Measurements from ENCODE around the gene LPAR6.

DNA sequence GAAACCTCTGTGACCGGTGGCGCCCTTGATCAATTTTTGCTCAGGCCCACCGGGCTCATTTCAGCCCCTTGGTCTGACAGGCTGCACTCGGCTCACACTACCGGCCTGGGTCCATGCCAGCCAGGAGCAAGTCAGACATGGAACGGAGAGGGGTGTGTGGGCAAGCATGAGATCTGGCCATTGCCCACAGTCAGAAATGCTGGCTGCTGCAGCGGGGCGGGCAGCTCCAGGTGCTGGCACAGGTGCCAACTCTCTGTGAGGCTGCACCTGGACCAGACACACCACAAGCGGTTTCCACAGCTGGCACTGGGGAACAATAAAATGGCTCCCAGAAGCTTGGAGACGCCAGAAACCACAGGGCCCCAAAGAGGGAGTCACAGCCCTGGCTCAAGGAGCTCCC, 43.6 kb upstream of the LPAR6 start:
- TF ChIP-seq FOXK1 (CRISPR knock-in tag; IDR thresholded peaks at IDR 0.05), result no peak
- TF ChIP-seq SP1 (CRISPR knock-in tag; conservative IDR thresholded peaks at IDR 0.05), result no peak
- TF ChIP-seq, protein P1, sequence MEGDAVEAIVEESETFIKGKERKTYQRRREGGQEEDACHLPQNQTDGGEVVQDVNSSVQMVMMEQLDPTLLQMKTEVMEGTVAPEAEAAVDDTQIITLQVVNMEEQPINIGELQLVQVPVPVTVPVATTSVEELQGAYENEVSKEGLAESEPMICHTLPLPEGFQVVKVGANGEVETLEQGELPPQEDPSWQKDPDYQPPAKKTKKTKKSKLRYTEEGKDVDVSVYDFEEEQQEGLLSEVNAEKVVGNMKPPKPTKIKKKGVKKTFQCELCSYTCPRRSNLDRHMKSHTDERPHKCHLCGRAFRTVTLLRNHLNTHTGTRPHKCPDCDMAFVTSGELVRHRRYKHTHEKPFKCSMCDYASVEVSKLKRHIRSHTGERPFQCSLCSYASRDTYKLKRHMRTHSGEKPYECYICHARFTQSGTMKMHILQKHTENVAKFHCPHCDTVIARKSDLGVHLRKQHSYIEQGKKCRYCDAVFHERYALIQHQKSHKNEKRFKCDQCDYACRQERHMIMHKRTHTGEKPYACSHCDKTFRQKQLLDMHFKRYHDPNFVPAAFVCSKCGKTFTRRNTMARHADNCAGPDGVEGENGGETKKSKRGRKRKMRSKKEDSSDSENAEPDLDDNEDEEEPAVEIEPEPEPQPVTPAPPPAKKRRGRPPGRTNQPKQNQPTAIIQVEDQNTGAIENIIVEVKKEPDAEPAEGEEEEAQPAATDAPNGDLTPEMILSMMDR (IDR thresholded peaks at IDR 0.05), result no peak
- TF ChIP-seq JAZF1 (CRISPR knock-in tag; IDR thresholded peaks at IDR 0.05), result no peak
- TF ChIP-seq ESRRA (CRISPR knock-in tag; IDR thresholded peaks at IDR 0.05; ENCODE audit: borderline replicate concordance), result no peak
- no peak for TF ChIP-seq TEAD1 (CRISPR knock-in tag; IDR thresholded peaks at IDR 0.05)
- TF ChIP-seq, protein P2, sequence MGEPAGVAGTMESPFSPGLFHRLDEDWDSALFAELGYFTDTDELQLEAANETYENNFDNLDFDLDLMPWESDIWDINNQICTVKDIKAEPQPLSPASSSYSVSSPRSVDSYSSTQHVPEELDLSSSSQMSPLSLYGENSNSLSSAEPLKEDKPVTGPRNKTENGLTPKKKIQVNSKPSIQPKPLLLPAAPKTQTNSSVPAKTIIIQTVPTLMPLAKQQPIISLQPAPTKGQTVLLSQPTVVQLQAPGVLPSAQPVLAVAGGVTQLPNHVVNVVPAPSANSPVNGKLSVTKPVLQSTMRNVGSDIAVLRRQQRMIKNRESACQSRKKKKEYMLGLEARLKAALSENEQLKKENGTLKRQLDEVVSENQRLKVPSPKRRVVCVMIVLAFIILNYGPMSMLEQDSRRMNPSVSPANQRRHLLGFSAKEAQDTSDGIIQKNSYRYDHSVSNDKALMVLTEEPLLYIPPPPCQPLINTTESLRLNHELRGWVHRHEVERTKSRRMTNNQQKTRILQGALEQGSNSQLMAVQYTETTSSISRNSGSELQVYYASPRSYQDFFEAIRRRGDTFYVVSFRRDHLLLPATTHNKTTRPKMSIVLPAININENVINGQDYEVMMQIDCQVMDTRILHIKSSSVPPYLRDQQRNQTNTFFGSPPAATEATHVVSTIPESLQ (CRISPR knock-in tag; IDR thresholded peaks at IDR 0.05), result no peak
- no peak for TF ChIP-seq ZNF317 (CRISPR knock-in tag; IDR thresholded peaks at IDR 0.05; ENCODE audit: borderline replicate concordance, low read depth)
- no peak for TF ChIP-seq KAT7 (CRISPR knock-in tag; IDR thresholded peaks at IDR 0.05; ENCODE audit: borderline replicate concordance)

Data from WTC11 (cell line).